ENCODE results near the gene GPR3.

GPR3 gene

GRCh38 chr1:27359822-27360158 is 32.6 kb upstream of the GPR3 start:
- Histone ChIP-seq H3K4me3 (no peak overlapping the region), H3K27ac (no peak overlapping the region)
- no peak for TF ChIP-seq CTCF (IDR thresholded peaks at IDR 0.05)
- no peak for DNase-seq (ENCODE audit: low spot score)

- DNase-seq (ENCODE audit: low spot score) = no peak
- Histone ChIP-seq H3K4me3 (peak overlapping the region; percentile 37), H3K27ac (no peak overlapping the region)
- no peak for TF ChIP-seq CTCF (IDR thresholded peaks at IDR 0.05)
Measured at GRCh38 chr1:27360159-27361043, 32.0 kb upstream of the GPR3 start.

GRCh38 chr1:27361044-27361402 is 31.4 kb upstream of the GPR3 start:
- Histone ChIP-seq H3K27ac (no peak overlapping the region), H3K4me3 (no peak overlapping the region)
- DNase-seq (ENCODE audit: low spot score) = no peak
- TF ChIP-seq CTCF (IDR thresholded peaks at IDR 0.05) = no peak

- TF ChIP-seq CTCF (IDR thresholded peaks at IDR 0.05) = no peak
- DNase-seq (ENCODE audit: low spot score) = no peak
- H3K4me3 ChIP-seq = no peak overlapping the region
- H3K27ac ChIP-seq = no peak overlapping the region
Measured at GRCh38 chr1:27361553-27361952, 30.9 kb upstream of the GPR3 start.

GRCh38 chr1:27363766-27364695 is 28.4 kb upstream of the GPR3 start:
- no peak for DNase-seq (ENCODE audit: low spot score)
- Histone ChIP-seq H3K27ac (peak overlapping the region in 1 of 2 donors; percentile 99), H3K4me3 (peak overlapping the region; percentile 90)

GRCh38 chr1:27364696-27365371 is 27.6 kb upstream of the GPR3 start:
- H3K4me3 ChIP-seq = peak overlapping the region; percentile 90
- DNase-seq (ENCODE audit: low spot score) = peak; percentile 74
- TF ChIP-seq CTCF (IDR thresholded peaks at IDR 0.05) = no peak
- H3K27ac ChIP-seq = peak overlapping the region; percentile 99

More at GRCh38 chr1:27363766-27364695, 28.4 kb upstream of the GPR3 start:
- no peak for TF ChIP-seq CTCF (IDR thresholded peaks at IDR 0.05)
